HG03521 (cell line): Measurements from ENCODE around the gene MAST4.

Experiments used
- ATAC-seq: cut with Tn5 transposase; IDR thresholded peaks from one replicate; pipeline ENCODE4 v1.9.1; 2021; ENCODE audit warnings: mild to moderate bottlenecking, moderate library complexity; ENCODE audit not compliant: unreplicated experiment

Gene MAST4

GRCh38 chr5:67009028-67009427 lies 412.8 kb downstream of the MAST4 start:
- no peak for ATAC-seq

- no peak for ATAC-seq
Measured at GRCh38 chr5:67010684-67011409, 414.7 kb downstream of the MAST4 start.

- ATAC-seq: no peak
Measured at GRCh38 chr5:67011422-67011821, 415.2 kb downstream of the MAST4 start.

GRCh38 chr5:67012171-67012570 lies 416.0 kb downstream of the MAST4 start:
- ATAC-seq: no peak

- no peak for ATAC-seq
Measured at GRCh38 chr5:67013719-67014118, 417.5 kb downstream of the MAST4 start.

- no peak for ATAC-seq
Measured at GRCh38 chr5:67014191-67014590, 418.0 kb downstream of the MAST4 start.

- ATAC-seq: no peak
Measured at GRCh38 chr5:67014957-67015400, 418.8 kb downstream of the MAST4 start.

GRCh38 chr5:67015541-67016191 lies 419.5 kb downstream of the MAST4 start:
- ATAC-seq: no peak

GRCh38 chr5:67019065-67019845 lies 423.1 kb downstream of the MAST4 start:
- ATAC-seq: no peak

- ATAC-seq: no peak
Measured at GRCh38 chr5:67020096-67020615, 424.0 kb downstream of the MAST4 start.

GRCh38 chr5:67021031-67021430 lies 424.8 kb downstream of the MAST4 start:
- ATAC-seq: no peak

GRCh38 chr5:67021521-67021920 lies 425.3 kb downstream of the MAST4 start:
- ATAC-seq: no peak

- ATAC-seq: no peak
Measured at GRCh38 chr5:67021962-67022361, 425.8 kb downstream of the MAST4 start.

GRCh38 chr5:67025457-67025856 lies 429.3 kb downstream of the MAST4 start:
- ATAC-seq: no peak

GRCh38 chr5:67026278-67026677 lies 430.1 kb downstream of the MAST4 start:
- no peak for ATAC-seq

- ATAC-seq: no peak
Measured at GRCh38 chr5:67027171-67027570, 431.0 kb downstream of the MAST4 start.

GRCh38 chr5:67028371-67028770 lies 432.2 kb downstream of the MAST4 start:
- ATAC-seq: no peak

- no peak for ATAC-seq
Measured at GRCh38 chr5:67028941-67029340, 432.7 kb downstream of the MAST4 start.

GRCh38 chr5:67029481-67029880 lies 433.3 kb downstream of the MAST4 start:
- ATAC-seq: no peak

GRCh38 chr5:67030289-67031056 lies 434.3 kb downstream of the MAST4 start:
- ATAC-seq: no peak

- ATAC-seq: no peak
Measured at GRCh38 chr5:67031057-67031443, 434.9 kb downstream of the MAST4 start.
